Panc1 (cell line): Measurements from ENCODE around the gene PCCA. TPM values are rescaled to one million over a fixed set of nuclear protein-coding genes. Genes with fewer than 3 reads are reported as not detected.

Source experiments
- ATAC-seq: fragments of 200-7000 bp; cut with Tn5 transposase; 2 replicates; pipeline ENCODE4 v1.9.1; 2020; ENCODE audit warnings: mild to moderate bottlenecking, moderate library complexity
- BruUV-seq: library from RNA; stranded (reverse); fragments of 400-500 nt; replicated peaks from 2 replicates; lab custom pipeline; 2021; lab: Mats Ljungman, UMichigan
- CTCF ChIA-PET: fragments of 300-600 bp; sonication (Branson Sonifier 250); formaldehyde crosslinking; loops from one replicate; lab custom pipeline; 2022; ENCODE audit warnings: antibody characterized with exemption; lab: Charles Lee
- POLR2A ChIA-PET: fragments of 300-600 bp; sonication (Branson Sonifier 250); formaldehyde crosslinking; loops from one replicate; lab custom pipeline; 2022; ENCODE audit warnings: antibody characterized with exemption; lab: Charles Lee
- DNase-seq: peaks from one replicate; pipeline ENCODE4 v3.0.0-alpha.2; 2010; ENCODE audit warnings: low read depth, low spot score
- H3K27ac ChIP-seq: 2 replicates; pipeline ENCODE4 v1.5.1; 2011; ENCODE audit warnings: mild to moderate bottlenecking, low read length, inconsistent platforms
- H3K27me3 ChIP-seq: fragments of 200-500 bp; sonication (Bioruptor generic); 2 replicates; pipeline ENCODE4 v1.6.0; 2014; ENCODE audit warnings: low read length, inconsistent platforms; ENCODE audit not compliant: control insufficient read depth, insufficient read depth
- H3K36me3 ChIP-seq: fragments of 200-500 bp; sonication (Bioruptor generic); 2 replicates; pipeline ENCODE4 v1.5.1; 2014; ENCODE audit warnings: inconsistent platforms, mild to moderate bottlenecking, low read length, moderate library complexity; ENCODE audit not compliant: control insufficient read depth, insufficient read depth
- H3K4me1 ChIP-seq: 2 replicates; pipeline ENCODE4 v1.5.1; 2011; ENCODE audit warnings: inconsistent platforms, mild to moderate bottlenecking, low read length, moderate library complexity; ENCODE audit not compliant: control insufficient read depth, insufficient read depth
- H3K4me3 ChIP-seq, 2 experiments: 2 replicates each; pipeline ENCODE4 v1.5.1; 2011 to 2012; ENCODE audit warnings: low read depth in 2 of 2, low read length in 2 of 2, mild to moderate bottlenecking in 2 of 2, inconsistent platforms in 1 of 2, moderate library complexity in 1 of 2
- H3K9me3 ChIP-seq: fragments of 200-500 bp; sonication (Bioruptor generic); 2 replicates; pipeline ENCODE4 v1.5.1; 2014; ENCODE audit warnings: low read depth, mild to moderate bottlenecking, inconsistent platforms, low read length, moderate library complexity; ENCODE audit not compliant: control insufficient read depth, insufficient read depth
- POLR2AphosphoS5 ChIP-seq: IDR thresholded peaks from 2 replicates; pipeline ENCODE4 v1.6.1; 2012; ENCODE audit warnings: mild to moderate bottlenecking, low read depth, low read length, moderate library complexity
- SIN3A ChIP-seq: IDR thresholded peaks from 2 replicates; pipeline ENCODE4 v1.6.1; 2012; ENCODE audit warnings: low read depth, mild to moderate bottlenecking, low read length, moderate library complexity, borderline replicate concordance; ENCODE audit not compliant: insufficient read depth
- TCF7L2 ChIP-seq: IDR thresholded peaks from 2 replicates; pipeline ENCODE4 v1.6.1; 2011; ENCODE audit warnings: mild to moderate bottlenecking, low read depth, low read length, inconsistent platforms
- in situ Hi-C: cut with HindIII; loops from 2 replicates; pipeline ENCODE4 v1.10.0; 2016; ENCODE audit warnings: low sequenced_read_pairs, low pct_unique_long_range_greater_than_20kb
- intact Hi-C: fragments of 100-400 bp; cut with micrococcal nuclease; formaldehyde crosslinking; loops from one replicate; pipeline ENCODE4 v1.10.0; 2022; ENCODE audit not compliant: unreplicated experiment
- total RNA-seq: library from RNA; stranded (reverse); gene quantifications from one replicate; pipeline ENCODE4 v1.2.1, GENCODE V29; 2021; ENCODE audit not compliant: unreplicated experiment
- TF ChIP-seq, protein P1 (sequence below), 2 experiments: IDR thresholded peaks; 2 replicates each; pipeline ENCODE4 v1.6.1; 2011 to 2012; ENCODE audit warnings: low read depth in 2 of 2, control low read depth in 1 of 2, low read length in 1 of 2, mild to moderate bottlenecking in 1 of 2, moderate library complexity in 1 of 2; ENCODE audit not compliant: insufficient read depth in 1 of 2
- TF ChIP-seq, protein P2 (sequence below): fragments of 450-650 bp; IDR thresholded peaks from 2 replicates; pipeline ENCODE4 v1.5.1; 2017; ENCODE audit warnings: mild to moderate bottlenecking

PCCA gene
- total RNA-seq, 1 experiment from 2014 or later: 14.7 TPM

DNA sequence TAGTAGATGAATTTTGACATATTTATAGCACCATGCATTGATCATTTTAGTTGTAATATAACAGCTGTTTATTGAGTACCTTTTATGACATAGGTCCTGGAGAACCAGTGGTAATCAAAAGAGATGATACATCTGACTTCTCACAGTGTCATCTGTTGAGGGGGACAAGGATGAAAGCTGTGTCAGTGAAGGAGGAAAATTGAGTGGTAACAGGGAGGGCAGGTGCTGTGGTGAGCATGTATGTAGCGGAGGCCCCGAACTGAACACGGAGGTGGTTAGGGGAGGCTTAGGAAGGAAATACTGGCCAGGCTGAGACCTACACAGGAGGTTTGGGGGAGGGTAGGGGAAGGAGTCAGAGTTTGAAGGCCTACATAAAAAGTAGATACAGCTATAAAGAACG, 300.0 kb downstream of the PCCA start:
- ATAC-seq (no peak), DNase-seq (no peak)
- H3K9me3 ChIP-seq: no peaks in the 10 kb centered on the region
- POLR2A ChIA-PET: no interaction called here
- in situ Hi-C loops (no loop called here), intact Hi-C loops (loop anchor here (10.0 kb wide), 1 partner anchor 496 kb away; no protein-coding TSS in a partner anchor)
- H3K27ac ChIP-seq: peak overlapping the region; percentile 100
- no TSS peak for BruUV-seq
- no peak overlapping the region for H3K4me3 ChIP-seq
- TF ChIP-seq, protein P1, sequence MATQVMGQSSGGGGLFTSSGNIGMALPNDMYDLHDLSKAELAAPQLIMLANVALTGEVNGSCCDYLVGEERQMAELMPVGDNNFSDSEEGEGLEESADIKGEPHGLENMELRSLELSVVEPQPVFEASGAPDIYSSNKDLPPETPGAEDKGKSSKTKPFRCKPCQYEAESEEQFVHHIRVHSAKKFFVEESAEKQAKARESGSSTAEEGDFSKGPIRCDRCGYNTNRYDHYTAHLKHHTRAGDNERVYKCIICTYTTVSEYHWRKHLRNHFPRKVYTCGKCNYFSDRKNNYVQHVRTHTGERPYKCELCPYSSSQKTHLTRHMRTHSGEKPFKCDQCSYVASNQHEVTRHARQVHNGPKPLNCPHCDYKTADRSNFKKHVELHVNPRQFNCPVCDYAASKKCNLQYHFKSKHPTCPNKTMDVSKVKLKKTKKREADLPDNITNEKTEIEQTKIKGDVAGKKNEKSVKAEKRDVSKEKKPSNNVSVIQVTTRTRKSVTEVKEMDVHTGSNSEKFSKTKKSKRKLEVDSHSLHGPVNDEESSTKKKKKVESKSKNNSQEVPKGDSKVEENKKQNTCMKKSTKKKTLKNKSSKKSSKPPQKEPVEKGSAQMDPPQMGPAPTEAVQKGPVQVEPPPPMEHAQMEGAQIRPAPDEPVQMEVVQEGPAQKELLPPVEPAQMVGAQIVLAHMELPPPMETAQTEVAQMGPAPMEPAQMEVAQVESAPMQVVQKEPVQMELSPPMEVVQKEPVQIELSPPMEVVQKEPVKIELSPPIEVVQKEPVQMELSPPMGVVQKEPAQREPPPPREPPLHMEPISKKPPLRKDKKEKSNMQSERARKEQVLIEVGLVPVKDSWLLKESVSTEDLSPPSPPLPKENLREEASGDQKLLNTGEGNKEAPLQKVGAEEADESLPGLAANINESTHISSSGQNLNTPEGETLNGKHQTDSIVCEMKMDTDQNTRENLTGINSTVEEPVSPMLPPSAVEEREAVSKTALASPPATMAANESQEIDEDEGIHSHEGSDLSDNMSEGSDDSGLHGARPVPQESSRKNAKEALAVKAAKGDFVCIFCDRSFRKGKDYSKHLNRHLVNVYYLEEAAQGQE (IDR thresholded peaks at IDR 0.05; ENCODE audit: insufficient read depth in 1 of 2, low read depth in 2 of 2, low read length in 1 of 2): no peak
- TF ChIP-seq TCF7L2: no peak
- TF ChIP-seq POLR2AphosphoS5: no peak
- TF ChIP-seq, protein P2, sequence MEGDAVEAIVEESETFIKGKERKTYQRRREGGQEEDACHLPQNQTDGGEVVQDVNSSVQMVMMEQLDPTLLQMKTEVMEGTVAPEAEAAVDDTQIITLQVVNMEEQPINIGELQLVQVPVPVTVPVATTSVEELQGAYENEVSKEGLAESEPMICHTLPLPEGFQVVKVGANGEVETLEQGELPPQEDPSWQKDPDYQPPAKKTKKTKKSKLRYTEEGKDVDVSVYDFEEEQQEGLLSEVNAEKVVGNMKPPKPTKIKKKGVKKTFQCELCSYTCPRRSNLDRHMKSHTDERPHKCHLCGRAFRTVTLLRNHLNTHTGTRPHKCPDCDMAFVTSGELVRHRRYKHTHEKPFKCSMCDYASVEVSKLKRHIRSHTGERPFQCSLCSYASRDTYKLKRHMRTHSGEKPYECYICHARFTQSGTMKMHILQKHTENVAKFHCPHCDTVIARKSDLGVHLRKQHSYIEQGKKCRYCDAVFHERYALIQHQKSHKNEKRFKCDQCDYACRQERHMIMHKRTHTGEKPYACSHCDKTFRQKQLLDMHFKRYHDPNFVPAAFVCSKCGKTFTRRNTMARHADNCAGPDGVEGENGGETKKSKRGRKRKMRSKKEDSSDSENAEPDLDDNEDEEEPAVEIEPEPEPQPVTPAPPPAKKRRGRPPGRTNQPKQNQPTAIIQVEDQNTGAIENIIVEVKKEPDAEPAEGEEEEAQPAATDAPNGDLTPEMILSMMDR: no peak
- TF ChIP-seq SIN3A: no peak
- no peaks in the 10 kb centered on the region for H3K36me3 ChIP-seq
- no peaks in the 10 kb centered on the region for H3K27me3 ChIP-seq
- CTCF ChIA-PET: no interaction called here
- H3K4me1 ChIP-seq: peaks cover 20% of the 10 kb centered on the region

DNA sequence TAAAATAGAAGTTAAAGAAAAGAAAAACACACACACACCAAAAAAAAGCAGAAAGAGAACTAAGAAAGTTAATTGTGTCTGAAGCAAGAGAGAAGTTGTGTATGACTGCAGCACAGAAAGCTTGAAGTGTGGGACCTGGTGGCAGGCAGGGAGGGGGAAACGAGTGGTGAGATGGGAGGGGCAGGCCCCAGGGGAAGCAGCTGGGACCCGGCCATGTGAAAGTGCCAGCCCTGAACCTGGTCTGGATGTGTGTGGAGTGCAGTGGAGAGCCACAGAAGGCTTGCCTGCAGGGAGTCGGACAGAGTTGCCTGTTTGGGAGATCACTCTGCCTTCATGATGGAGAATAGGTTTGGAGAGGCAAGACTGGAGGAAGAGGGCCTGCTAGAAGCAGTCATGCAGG, 300.7 kb downstream of the PCCA start:
- in situ Hi-C loops (no loop called here), intact Hi-C loops (loop anchor here (5.0 to 10.0 kb wide), 2 partner anchors 123 to 495 kb away; no protein-coding TSS in a partner anchor)
- ChIA-PET CTCF (no interaction called here), POLR2A (no interaction called here)
- Histone ChIP-seq H3K36me3 (no peaks in the 10 kb centered on the region), H3K4me3 (no peak overlapping the region), H3K4me1 (peaks cover 26% of the 10 kb centered on the region), H3K27ac (peak overlapping the region; percentile 100), H3K27me3 (no peaks in the 10 kb centered on the region), H3K9me3 (no peaks in the 10 kb centered on the region)
- ATAC-seq (no peak), DNase-seq (no peak)
- TF ChIP-seq SIN3A (no peak), POLR2AphosphoS5 (no peak), TCF7L2 (no peak)
- TF ChIP-seq, protein P1 (IDR thresholded peaks at IDR 0.05; ENCODE audit: insufficient read depth in 1 of 2, low read depth in 2 of 2, low read length in 1 of 2): no peak
- TF ChIP-seq, protein P2: no peak
- no TSS peak for BruUV-seq
